ENCODE measurements around the gene EXOC6B.

The EXOC6B gene

DNA sequence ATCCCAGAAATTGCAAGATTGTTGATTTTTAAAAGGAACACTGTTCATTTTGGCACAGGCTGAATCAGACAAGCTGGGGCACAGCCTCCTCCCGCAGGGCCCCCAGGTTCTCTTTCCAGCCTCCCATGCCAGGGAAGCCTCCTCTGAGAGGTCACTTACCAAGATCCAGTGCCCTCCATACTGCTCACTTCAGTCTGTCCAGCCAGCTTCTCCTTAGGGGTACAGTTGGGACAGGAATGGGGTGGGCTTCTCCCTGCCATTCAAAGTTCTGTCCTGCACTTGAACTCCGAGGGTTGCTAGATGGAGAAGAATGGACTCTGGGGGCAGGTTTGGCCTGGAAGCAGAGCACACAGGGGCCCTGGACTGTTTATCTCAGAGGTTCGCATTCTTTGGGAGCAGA, 670.7 kb downstream of the EXOC6B start:
- DNase-seq: no peak

DNA sequence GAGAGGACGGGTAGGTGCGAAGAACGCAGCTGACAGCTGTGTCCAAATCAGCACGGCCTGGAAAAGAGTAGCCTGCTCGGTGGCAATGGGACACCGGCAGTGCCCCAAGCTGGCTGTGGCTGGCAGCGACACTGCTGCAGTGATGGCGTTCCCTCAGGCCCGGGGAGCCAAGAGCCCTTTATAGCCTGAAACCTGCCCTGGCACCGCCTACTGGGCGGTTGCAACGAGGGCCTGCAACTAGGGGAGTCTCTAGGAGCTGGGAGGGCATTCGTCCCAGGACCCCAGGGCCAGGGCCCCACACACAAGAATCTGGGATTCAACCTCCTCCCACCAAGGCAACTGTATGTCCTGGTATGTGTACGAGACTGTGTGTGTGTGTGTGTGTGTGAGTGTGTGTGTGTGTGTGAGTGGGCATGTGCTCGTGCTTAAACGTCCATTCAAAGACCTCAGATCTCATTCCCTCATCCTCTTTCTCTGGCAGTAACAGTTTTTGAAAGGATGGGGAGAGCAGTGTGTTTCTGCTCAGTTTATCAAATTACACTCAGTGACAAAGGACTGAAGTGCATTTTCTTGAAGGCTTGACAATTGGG, 671.4 kb downstream of the EXOC6B start:
- no peak for DNase-seq

GRCh38 chr2:72153924-72154323, 671.9 kb downstream of the EXOC6B start:
- no peak for DNase-seq

DNA sequence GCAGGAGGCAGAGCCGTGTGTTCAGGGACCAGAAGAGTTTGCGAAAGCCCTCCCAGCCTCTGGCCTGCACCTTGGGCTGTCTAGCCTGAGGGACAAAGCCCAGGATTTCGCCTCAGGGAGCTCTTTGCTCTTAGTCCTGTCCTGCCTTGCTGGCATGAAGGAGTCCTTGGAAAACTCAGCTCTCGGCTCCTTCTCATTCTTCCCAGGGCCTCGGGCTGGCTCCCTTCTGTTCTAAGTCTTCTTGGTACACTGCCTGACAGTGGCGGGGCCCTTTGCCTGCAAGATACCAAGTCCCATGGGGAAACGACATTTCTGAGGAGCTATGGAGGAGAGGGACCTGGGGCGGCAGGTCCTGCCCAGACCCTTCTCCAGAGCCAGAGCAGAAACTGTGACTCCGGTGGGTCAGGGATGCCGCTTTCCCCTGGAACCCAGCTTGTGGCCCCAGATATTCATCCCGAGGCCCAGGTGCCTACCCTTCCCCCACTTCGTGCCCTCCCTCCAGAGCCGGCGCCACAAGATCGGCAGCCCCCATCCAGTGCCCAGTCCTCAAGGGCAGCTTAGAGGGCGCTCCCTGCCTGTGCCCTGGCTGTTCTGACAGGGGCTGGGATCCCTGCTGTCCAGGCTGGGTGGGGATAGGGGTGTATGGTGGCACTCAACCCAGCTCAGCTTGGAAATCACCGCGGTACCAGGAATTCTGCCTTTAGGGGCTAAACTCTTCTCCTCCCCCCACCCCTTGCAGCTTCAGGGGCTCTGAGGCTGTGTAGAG, 672.6 kb downstream of the EXOC6B start:
- no peak for DNase-seq

DNA sequence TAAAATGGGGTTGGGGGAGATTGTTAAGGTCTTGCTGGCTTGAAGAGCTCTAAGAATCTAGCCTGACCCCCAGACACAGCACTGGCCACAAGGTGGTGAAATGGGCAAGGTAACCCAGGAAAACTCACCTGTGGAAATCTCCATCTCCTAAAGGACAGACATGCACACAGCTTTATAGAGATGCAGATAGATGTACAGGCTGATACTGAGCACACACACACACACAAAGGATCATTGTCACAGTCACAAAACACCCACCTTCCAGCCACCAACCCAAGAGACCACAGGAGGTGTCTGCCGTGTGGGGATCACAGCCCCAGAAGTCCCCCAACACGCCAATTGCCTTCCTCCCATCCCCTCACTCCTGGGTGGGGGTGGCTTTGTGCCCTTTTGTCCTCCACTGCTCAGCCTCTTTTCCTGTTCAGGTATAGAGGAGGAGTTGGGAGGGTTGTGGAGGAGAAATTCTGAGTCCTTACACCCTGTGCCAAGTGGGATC, 674.9 kb downstream of the EXOC6B start:
- DNase-seq: no peak

- DNase-seq: no peak
Observed at GRCh38 chr2:72150157-72150860, 675.5 kb downstream of the EXOC6B start.

GRCh38 chr2:72149556-72150156, 676.2 kb downstream of the EXOC6B start:
- no peak for DNase-seq

DNA sequence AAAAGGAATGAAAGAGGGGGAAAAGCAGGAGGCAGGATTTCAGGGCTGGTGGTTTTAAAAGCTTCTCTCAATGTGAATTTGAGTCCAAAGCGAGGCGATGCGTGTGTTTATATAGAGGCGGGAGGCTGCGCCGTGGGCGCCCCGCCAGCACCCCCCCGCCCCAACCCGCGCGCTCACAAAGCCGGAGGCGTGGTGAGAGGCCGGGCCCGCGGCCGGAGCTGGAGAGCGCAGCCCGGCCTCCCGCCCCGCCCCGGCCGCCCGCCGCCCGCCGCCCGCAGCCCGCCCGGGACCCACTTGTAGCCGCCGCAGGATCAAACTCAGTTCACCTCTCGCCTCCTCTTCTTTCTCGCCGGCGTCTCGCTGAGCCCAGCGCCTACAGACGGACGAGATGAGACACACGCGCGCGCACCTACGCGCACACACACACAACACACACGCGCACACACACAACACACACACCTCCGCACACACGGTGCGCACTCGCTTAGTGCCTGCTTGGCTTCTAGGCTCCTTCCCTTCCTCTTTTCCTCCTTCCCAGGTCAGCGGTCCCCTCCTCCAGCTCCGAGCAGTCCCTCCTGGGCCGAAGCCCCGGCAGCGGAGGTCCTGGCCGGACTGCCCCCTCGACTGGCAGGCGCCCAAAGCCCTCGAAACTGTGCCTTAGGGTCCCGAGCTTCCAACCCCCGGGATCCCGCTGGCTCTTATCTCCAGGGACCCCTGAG, 676.8 kb downstream of the EXOC6B start:
- no peak for DNase-seq

GRCh38 chr2:72148003-72148836, 677.6 kb downstream of the EXOC6B start:
- DNase-seq: no peak

- DNase-seq: no peak
Observed at GRCh38 chr2:72147303-72147971, 678.4 kb downstream of the EXOC6B start, which contains the start of gene CYP26B1. Gene CYP26B1 (minus strand): TSS chr2:72147862. CDS start chr2:72147834, 28 bp downstream.

DNA sequence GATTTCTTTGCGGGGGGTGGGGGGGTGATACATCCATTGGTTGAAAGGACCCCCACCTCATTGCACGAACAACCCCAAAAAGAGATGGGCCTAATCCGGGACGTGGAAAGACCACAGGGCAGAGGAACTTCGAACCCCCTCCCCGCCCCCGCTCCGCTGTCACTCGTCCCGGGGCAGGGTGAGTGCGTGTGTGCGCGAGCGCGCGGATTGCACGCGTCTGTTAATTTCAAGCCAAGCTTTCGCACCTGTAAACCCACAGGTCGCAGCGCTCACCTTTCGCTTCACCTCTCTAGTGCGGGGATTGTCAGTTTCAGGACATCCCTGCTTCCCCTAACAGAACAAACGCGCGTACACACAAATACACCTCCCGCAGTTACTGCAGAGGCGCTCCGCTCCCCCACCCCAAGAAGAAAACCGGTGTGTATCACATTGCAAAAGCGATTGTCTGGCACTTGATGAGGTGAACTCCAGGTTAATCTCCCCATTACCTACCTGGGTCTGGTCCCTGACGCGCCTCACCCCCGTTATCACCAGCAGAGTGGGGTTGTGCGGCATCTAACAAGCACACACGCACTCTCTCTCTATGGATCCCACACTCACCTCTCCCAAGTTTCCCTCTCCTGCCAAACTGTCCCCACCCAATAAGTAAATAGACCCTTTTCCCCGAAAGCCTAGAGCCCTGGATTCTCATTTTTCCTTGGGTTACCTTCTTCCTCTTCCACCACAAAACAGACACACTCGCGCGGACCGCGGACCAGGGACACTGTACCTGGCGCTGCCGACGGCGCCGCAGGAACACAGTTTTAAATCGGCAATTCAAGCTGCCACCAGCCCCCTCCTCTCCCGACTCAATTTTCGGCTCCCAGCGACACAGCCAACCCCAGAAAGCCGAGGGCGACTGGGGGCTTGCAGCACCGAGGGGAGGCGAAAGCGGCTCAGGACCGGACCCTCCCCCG, 679.2 kb downstream of the EXOC6B start:
- DNase-seq: no peak

GRCh38 chr2:72145658-72146329, 680.0 kb downstream of the EXOC6B start:
- DNase-seq: no peak

DNA sequence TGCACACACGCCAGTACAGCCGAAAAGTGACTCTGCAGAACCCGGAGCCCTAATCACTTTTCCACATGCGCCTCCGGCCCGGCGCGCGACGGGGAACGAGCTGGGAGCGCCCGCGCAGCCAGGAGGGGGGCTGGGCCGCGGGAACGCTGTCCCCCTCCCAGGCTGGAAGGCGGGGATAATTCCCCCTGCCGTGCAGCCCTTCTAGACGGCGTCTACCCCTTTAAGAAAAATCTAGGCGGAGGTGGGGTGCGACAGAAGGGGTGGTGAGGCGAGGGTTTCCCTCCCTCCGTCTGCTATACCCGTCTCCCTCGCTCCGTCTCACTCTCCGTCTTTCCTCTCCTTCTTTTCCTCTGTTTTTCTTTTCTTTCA, 680.6 kb downstream of the EXOC6B start:
- DNase-seq: no peak

DNA sequence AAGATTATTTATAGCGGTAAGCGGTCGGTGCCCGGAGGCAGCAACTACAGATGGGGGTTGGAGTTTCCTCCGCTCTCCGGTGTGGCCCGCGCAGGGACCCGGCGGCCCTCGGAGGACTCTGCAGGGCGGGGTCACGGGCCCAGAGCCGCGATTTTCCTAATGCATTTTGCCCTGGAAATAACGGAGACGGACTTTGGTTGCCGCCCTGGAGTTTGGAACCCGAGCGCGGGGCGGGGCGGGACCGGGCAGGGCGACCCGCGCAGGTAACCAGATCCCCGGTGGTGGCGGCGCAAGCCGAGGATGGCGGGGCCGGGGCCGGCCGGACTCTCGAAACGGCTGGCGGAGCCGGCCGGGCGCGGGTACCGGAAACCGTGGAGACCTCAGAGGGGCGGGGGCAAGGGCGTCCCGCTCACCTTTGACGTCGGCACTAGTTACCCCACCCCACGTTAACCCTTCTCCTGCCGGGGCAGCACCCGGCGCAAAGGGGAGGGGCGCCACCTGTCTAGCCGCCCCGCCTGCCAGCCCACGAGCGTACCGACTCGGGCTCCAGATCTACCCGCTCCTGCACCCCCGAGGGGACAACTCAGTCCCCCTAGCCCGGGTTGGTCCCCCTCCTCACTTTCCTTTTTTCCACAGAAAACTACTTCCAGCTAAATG, 681.1 kb downstream of the EXOC6B start:
- no peak for DNase-seq

DNA sequence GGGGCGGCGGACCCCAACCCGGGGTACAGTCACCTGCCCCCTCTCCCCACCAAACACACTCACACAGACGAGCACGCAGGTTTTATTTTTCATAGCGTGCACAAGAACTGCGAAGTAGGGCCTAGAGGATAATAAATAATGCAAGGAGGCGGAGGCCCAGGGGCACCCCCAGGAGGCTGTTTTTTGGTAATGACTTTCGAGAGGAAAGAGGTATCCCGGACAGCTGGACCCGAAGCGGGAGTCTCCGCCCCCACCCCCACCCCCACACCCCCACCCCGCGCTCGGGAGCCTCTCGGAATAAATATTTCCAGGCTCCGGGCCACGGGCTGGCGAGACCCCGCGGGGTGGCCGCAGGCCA, 681.6 kb downstream of the EXOC6B start:
- no peak for DNase-seq

DNA sequence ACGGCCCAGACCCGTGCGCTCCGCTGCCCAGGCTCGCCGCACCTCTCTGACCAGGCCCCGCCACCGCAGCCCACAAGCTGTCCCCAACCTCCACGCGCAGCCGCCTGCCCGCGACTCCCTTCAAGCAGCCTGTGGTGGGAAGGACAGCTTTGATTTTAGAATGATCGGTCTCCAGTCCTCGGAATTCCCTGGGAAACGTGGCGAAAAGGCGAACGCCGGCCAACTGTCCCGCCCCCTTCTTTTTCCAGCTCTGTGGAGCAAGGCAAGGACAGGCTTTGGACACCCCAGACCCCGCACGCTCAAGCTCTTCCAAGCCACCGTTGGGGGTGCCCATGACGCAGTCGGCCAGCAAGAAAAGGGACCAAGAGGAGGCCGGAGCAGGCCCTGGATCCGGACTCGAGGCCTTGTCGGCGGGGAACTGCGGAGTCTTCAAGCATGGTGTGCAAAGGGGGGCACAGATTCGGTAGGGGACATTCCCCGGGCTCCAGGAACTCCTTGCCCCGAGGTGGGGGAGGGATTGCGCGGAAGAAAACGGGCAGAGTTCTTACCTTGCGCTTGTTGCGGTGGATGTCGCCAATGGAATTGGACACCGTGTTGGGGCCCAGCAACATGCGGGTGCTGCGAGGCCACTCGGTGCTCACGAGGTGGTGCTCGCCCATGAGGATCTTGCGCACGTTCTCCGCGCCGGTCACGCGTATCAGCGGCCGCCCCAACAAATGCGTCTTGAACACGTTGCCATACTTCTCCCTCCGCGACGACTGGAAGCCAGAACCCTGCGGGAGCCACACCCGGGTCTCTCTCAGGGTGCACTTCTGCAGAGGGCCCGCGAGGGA, 682.2 kb downstream of the EXOC6B start:
- no peak for DNase-seq

- DNase-seq: no peak
Observed at GRCh38 chr2:72142570-72143440, 683.0 kb downstream of the EXOC6B start.
